CD4-positive, alpha-beta T cell treated with Interleukin-15 for 1 hour (primary cell): ENCODE results near the gene NOC4L.
"Not testable (repeated sequence)": the region's sequence is repeated elsewhere in the genome, so short reads cannot be mapped to it uniquely, and the experiment has no call there.

Experiments
- DNase-seq: peaks from one replicate; pipeline ENCODE4 v3.0.0-alpha.2; 2020

NOC4L gene

GRCh38 chr12:132186857-132187620 lies 42.8 kb downstream of the NOC4L start:
- no peak for DNase-seq

- DNase-seq, result no peak
Observed at GRCh38 chr12:132187646-132188450, 43.6 kb downstream of the NOC4L start.

GRCh38 chr12:132188451-132188901 lies 44.2 kb downstream of the NOC4L start:
- DNase-seq, result no peak

GRCh38 chr12:132188916-132189325 lies 44.7 kb downstream of the NOC4L start:
- no peak for DNase-seq

GRCh38 chr12:132189378-132190011 lies 45.2 kb downstream of the NOC4L start:
- DNase-seq, result peak; percentile 95

DNA sequence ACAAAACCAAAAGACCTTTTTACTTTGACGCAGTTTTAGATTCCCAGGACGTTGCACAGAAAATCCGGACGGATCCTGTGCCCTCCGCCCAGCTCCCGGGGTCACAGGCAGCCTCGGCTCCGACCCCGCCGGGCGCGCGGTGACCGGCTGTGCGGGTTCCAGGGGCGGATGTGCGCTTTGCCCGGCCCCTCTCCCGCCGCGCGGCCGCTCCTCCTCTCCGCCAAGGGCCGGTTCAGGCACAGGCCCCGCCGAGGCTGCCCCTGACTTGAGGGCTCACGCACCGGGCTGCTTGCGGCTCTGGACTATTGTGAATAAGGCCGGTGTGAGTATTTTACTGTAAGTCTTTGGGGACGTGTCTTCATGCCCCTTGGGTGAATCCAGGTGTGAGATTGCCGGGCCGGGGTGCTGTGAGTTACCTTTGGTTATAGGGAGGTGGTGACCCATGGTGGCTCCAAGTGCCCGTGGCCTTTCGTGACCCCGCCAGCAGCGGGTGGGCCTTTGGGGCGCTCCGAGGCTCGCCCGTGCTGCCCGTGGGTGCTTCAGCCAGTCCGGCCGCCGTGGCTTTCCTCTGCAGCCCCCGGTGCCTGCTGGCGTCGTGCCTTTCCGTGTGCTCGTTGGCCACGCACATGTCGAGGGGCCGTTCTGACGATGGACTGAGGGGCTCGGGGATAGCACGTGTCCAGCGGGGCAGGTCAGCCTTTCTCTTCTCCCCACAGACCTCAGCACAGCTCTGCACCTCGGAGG lies 45.9 kb downstream of the NOC4L start:
- no peak for DNase-seq

DNA sequence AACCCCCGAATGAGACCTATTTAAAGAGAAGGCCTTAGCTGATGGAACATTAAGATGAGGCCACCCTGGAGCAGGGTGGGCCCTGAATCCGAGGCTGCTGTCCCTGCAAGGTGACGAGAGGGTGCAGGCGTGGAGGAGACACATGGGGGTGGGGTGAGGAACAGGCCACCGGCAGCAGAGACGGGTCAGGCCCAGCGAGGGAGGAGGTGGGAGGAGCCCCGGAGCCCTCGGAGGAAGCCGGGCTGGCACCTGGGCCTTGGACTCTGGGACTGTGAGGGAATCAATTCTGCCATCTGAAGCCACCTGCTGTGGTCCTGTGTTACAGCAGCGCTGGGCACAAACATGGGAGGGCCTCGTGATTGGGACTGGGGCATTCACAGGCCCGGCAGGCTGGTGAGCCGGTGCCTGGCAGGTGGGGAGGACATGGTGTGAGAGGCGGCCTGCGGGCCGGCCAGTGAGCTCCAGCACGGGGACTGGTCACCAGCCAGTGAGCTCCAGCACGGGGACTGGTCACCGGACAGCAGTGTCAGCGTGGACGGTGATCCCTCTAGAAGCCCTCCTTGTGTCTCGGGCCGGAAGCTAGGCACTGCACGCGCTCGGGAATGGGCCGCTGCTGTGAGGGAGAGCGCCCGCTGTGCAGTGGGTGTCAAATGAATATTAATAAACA lies 46.7 kb downstream of the NOC4L start:
- DNase-seq, result no peak

DNA sequence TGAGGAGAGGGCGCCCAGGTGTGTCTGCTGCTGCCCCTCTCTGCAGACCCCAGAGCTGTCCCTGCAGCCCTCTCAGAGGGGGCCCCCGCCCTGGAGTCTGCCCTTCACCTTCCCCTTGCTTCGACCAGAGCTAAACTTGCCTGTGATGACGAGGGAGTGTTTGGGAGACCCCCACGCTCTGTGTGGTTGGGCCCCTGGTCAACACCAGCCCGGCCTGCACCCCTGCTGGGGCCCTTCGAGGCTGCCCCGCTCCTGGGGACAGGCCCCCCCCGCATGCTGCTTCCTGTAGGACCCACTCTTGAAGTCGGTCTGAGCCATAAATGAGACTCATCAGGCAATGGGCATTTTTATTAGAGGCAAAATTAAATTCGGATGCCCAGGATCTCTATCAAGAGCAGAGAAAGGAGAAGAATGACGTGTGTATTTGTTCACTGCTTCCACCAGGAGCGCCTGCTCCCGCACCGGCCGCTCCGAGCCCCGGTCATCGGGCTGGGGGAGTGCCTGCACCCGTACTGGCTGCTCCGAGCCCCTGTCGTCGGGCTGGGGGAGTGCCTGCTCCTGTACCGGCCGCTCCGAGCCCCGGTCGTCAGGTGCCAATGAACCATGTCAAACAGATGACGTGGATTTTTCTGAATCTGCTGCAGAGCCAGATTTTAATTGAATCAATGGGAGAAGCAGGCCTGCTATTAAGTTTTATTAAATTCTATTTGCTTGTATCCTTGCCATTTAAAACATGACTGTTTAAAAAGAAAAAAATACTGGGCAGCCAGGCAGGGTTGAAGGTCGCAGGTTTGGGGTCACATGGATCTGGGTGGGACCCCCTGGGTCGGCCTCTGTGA lies 47.7 kb downstream of the NOC4L start:
- DNase-seq, result no peak

DNA sequence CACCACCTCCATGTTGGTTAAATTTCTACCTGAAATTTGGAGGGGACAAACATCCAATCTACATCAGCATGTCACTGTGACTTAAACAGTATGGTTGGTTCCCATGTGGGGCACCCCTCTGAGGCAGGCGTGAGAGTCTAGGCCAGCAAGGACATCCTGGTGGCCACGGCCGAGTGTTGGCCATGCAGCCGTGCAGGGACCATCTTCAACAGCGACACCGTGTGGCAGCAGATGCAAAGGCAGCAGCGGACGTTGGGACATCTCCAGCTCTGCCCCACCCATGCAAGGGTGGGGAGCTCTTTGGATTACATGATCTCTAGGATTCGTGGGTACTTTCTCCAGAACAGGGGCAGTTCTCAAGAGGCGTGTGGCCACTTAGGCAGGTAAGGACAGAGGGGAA lies 49.8 kb downstream of the NOC4L start:
- DNase-seq, result no peak

GRCh38 chr12:132194556-132194955 lies 50.3 kb downstream of the NOC4L start:
- DNase-seq, result no peak

DNA sequence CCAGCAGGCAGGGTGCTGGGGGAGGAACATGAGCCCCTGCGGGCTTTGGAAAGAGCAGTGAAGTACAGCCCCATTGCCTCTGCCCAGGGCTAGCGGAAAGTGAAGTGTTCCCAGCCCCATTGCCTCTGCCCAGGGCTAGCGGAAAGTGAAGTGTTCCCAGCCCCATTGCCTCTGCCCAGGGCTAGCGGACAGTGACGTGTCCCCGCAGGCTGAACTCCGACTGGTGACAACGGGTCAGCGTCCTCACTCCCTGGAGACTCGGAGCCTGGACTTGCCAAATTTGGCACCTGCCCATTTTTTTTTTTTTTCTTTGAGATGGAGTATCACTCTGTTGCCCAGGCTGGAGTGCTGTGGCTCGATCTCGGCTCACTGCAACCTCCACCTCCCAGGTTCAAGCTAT lies 51.0 kb downstream of the NOC4L start:
- DNase-seq, result not testable (repeated sequence)

- no peak for DNase-seq
Observed at GRCh38 chr12:132196038-132196872, 52.0 kb downstream of the NOC4L start.

GRCh38 chr12:132196873-132197390 lies 52.7 kb downstream of the NOC4L start:
- no peak for DNase-seq

DNA sequence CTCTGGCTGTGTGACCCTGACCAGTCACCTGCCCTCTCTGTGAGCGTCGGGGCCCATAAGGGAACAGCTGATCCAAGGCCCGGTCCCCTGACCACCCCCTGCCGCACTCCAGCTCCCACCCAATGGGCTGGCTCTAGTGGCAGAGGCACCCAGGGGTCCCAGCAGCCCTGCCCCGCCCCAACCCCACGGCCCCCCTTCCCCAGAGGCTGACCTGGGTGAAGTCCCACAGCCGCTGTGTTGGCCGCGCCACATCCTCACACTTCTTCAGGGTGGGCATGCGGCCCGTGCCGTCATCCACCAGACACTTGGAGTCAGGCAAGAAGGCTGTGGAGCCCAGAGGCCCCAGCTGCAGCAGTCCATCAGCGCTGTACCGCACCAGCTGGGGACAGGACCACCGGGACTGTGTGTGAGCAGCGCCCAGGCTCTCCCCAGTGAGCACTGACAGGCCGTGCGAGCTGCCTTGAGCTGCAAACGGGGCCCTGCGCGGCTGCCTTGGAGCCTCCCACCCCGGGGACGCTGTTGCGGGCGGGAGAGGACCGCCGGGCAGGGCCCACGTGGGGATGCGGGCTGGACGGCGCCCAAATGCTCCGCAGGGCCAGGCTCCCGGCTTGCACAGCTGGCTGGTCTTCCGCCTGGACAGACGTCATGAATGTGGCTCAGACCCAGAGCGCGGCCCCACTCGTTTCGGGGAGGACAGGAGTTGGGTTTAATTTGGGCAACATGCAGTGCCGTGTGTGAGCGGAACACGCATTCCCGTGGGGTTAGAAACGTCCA lies 53.5 kb downstream of the NOC4L start:
- no peak for DNase-seq

DNA sequence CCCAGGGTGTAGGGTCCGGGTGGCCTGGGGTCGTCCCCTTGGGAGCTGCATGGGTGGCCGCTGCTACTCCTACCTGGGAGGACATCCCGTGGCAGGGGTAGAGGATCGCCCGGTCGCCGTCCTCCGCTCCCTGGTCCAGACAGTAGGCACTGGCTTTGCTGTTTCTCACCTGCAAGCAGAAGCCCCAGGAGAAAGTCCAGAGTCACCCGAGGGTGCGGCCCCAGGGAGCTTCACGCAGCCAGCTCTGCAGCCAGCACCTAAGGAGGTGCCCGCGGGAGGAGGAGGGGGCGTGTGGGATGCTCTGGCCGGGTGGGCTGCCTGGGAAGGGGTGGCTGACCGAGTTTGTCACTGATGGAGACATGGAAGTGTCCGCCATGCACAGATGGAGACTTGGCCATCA lies 54.8 kb downstream of the NOC4L start:
- no peak for DNase-seq

GRCh38 chr12:132199526-132200319 lies 55.5 kb downstream of the NOC4L start:
- no peak for DNase-seq

DNA sequence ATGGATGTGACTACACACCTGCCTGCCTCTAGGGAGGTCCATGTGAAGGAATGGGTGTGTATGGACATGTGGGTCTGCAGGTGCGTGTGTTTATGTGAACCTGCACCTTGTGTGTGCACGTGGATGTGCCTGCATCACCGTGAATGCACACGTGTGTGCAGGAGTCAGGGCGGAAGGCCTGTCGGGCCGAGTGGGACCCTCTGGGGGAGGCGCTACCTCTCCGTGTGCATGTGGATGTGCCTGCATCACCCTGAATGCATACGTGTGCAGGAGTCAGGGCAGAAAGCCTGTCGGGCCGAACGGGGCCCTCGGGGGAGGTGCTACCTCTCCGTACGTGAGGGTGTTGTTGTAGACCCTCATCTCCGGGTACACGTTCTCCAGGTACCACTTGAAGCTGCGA lies 56.5 kb downstream of the NOC4L start:
- no peak for DNase-seq

GRCh38 chr12:132201391-132202120 lies 57.3 kb downstream of the NOC4L start:
- DNase-seq, result no peak
